G401 (cell line): ENCODE results near the gene TRPM4. TPM values are rescaled to one million over a fixed set of nuclear protein-coding genes. Genes with fewer than 3 reads are reported as not detected.

Source experiments
- total RNA-seq: library from RNA; depleted of rRNA; stranded (reverse); fragments of >200 nt; shearing (Covaris generic); gene quantifications from 2 replicates; pipeline ENCODE4 v1.2.3, GENCODE V29; 2014; rRNA removed

Gene TRPM4
- total RNA-seq, 1 experiment from 2014 or later = 17.5 TPM

Other genes with a start within 250 kb of the TRPM4 start
- 3.0 and 4.2 TPM in 2 replicates for gene DHDH, start 224.1 kb upstream of the TRPM4 start, total RNA-seq
- 160 and 177 TPM in 2 replicates for gene BAX, start 202.9 kb upstream of the TRPM4 start, total RNA-seq
- 4,146 and 4,408 TPM in 2 replicates for gene FTL, start 192.5 kb upstream of the TRPM4 start, total RNA-seq
- gene GYS1, start 164.5 kb upstream of the TRPM4 start, total RNA-seq = 41.3 and 43.2 TPM in 2 replicates
- gene RUVBL2, start 163.9 kb upstream of the TRPM4 start, total RNA-seq = 426 and 535 TPM in 2 replicates
- not detected in 2 replicates for gene LHB, start 140.7 kb upstream of the TRPM4 start, total RNA-seq
- not detected in 2 replicates for gene CGB3, start 133.5 kb upstream of the TRPM4 start, total RNA-seq
- not detected in 2 replicates for gene CGB2, start 125.9 kb upstream of the TRPM4 start, total RNA-seq
- not detected in 2 replicates for gene CGB1, start 120.9 kb upstream of the TRPM4 start, total RNA-seq
- not detected in 2 replicates for gene CGB5, start 113.9 kb upstream of the TRPM4 start, total RNA-seq
- not detected in 2 replicates for gene CGB8, start 108.7 kb upstream of the TRPM4 start, total RNA-seq
- 4.8 and 7.2 TPM in 2 replicates for gene CGB7, start 100.0 kb upstream of the TRPM4 start, total RNA-seq
- gene NTF4, start 93.0 kb upstream of the TRPM4 start, total RNA-seq = 11.5 and 18.3 TPM in 2 replicates
- gene KCNA7, start 85.1 kb upstream of the TRPM4 start, total RNA-seq = 0.06 TPM in 1 of 2 replicates, not detected in the other
- 326 and 361 TPM in 2 replicates for gene SNRNP70, start 72.3 kb upstream of the TRPM4 start, total RNA-seq
- gene LIN7B, start 43.4 kb upstream of the TRPM4 start, total RNA-seq = 19.1 and 32.2 TPM in 2 replicates
- gene C19orf73, start 38.6 kb upstream of the TRPM4 start, total RNA-seq = 0.74 TPM in 1 of 2 replicates, not detected in the other
- 101 and 111 TPM in 2 replicates for gene PPFIA3, start 38.2 kb upstream of the TRPM4 start, total RNA-seq
- 4.6 and 7.2 TPM in 2 replicates for gene HRC, start 2.4 kb upstream of the TRPM4 start, total RNA-seq
- 6.6 TPM in 1 of 2 replicates, not detected in the other for gene SLC6A16, start 167.4 kb downstream of the TRPM4 start, total RNA-seq
- not detected in 2 replicates for gene CD37, start 177.6 kb downstream of the TRPM4 start, total RNA-seq
- gene TEAD2, start 204.6 kb downstream of the TRPM4 start, total RNA-seq = 30.2 and 33.2 TPM in 2 replicates
- 6.2 and 7.3 TPM in 2 replicates for gene DKKL1, start 206.1 kb downstream of the TRPM4 start, total RNA-seq
- not detected in 2 replicates for gene KASH5, start 230.5 kb downstream of the TRPM4 start, total RNA-seq